ENCODE measurements around the gene SSTR3. TPM values are rescaled to one million over a fixed set of nuclear protein-coding genes. Genes with fewer than 3 reads are reported as not detected.

The SSTR3 gene
- total and polyA plus RNA-seq, 10 of the 15 experiments (the other 5 are each of a cell fraction or from before 2014, with no cell fraction given) = 0.03 to 4.5 (median 2.4) TPM

GRCh38 chr22:37249986-37250385 is 37.7 kb upstream of the SSTR3 start:
- POLR2A ChIA-PET = interaction anchor here (0.7 kb wide), 1 partner anchor 33 kb away, joined by 3 read pairs; the partner anchor contains the start of gene CYTH4
- RAD21 ChIA-PET (ENCODE audit: unreplicated experiment) = interaction anchor here (0.9 kb wide), 1 partner anchor 10 kb away, joined by 3 read pairs; no protein-coding TSS in a partner anchor
- no peaks in the 10 kb centered on the region for H3K79me2 ChIP-seq (ENCODE audit: control insufficient read depth, insufficient read depth, low read length)
- WGBS (ENCODE audit: insufficient coverage, insufficient replicate concordance, low lambda C conversion rate, missing lambda C conversion rate) = 68% methylated on average over 12 of the region's 12 CpGs
- no peak overlapping the region for H3K4me3 ChIP-seq
- no peaks in the 10 kb centered on the region for H3K36me3 ChIP-seq (ENCODE audit: control insufficient read depth in 2 of 2, insufficient read depth in 2 of 2, low read length in 1 of 2)
- peak; percentile 67 for TF ChIP-seq PKNOX1 (IDR thresholded peaks at IDR 0.05)
- no peak for TF ChIP-seq ZNF384 (IDR thresholded peaks at IDR 0.05; ENCODE audit: borderline replicate concordance, low read depth, low read length)
- peak; percentile 68 for TF ChIP-seq BMI1 (IDR thresholded peaks at IDR 0.05; ENCODE audit: borderline replicate concordance)
- TF ChIP-seq EZH2 (IDR thresholded peaks at IDR 0.05; ENCODE audit: borderline replicate concordance, control insufficient read depth, low read depth, low read length) = no peak
- TF ChIP-seq HSF1 (IDR thresholded peaks at IDR 0.05; ENCODE audit: low read depth, low read length) = 0 out of 2 replicates have a peak, but pooled peaks have one; percentile 38
- no peak overlapping the region for H3K4me2 ChIP-seq (ENCODE audit: control insufficient read depth, insufficient read depth)
- no peaks in the 10 kb centered on the region for H3K27me3 ChIP-seq (replicated peaks in 1 of 2; ENCODE audit: control insufficient read depth in 2 of 2, insufficient read depth in 2 of 2, low read length in 1 of 2)
- FAIRE-seq (no peak), DNase-seq (ENCODE audit: low read depth, low spot score) (no peak), ATAC-seq (no peak)
- H3K27ac ChIP-seq (ENCODE audit: control insufficient read depth, insufficient read depth) = no peak overlapping the region
- BruUV-seq (replicated peaks) = no TSS peak
- intact Hi-C loops (cut with micrococcal nuclease; ENCODE audit: unreplicated experiment) = no loop called here
- CTCF ChIA-PET = interaction anchor here (2.4 kb wide), 1 partner anchor 10 kb away, joined by 16 read pairs; no protein-coding TSS in a partner anchor
- H3K9ac ChIP-seq (ENCODE audit: control insufficient read depth, insufficient read depth, low read length) = no peak overlapping the region
- H2AFZ ChIP-seq (ENCODE audit: control insufficient read depth, low read depth, low read length) = no peak overlapping the region
- no peaks in the 10 kb centered on the region for H3K9me3 ChIP-seq (replicated peaks; ENCODE audit: control insufficient read depth, insufficient read depth, low read length)
- no peaks in the 10 kb centered on the region for H4K20me1 ChIP-seq (ENCODE audit: control insufficient read depth, insufficient read depth)
- peaks cover 16% of the 10 kb centered on the region for H3K4me1 ChIP-seq (ENCODE audit: control insufficient read depth, insufficient read depth, low read length)
- in situ Hi-C loops (cut with MboI) = no loop called here
- SMC1A ChIA-PET (ENCODE audit: uncharacterized antibody, unreplicated experiment) = interaction anchor here (0.9 to 3.5 kb wide), 2 partner anchors 10 to 19 kb away, joined by 3 to 22 read pairs; no protein-coding TSS in a partner anchor

Measured in GM12878 (cell line).